BJ (cell line): ENCODE measurements around the gene CELA1. TPM values are rescaled to one million over a fixed set of nuclear protein-coding genes. Genes with fewer than 3 reads are reported as not detected.

Experiments used
- CTCF ChIA-PET: fragments of 350-600 bp; formaldehyde crosslinking; extraction: SDS; loops from one replicate; lab custom pipeline; 2021; ENCODE audit warnings: antibody characterized with exemption, inconsistent platforms; lab: Yijun Ruan, JAX
- POLR2A ChIA-PET: fragments of 300-600 bp; sonication (Branson Sonifier 250); formaldehyde crosslinking; extraction: SDS; loops from one replicate; lab custom pipeline; 2021; ENCODE audit warnings: antibody characterized with exemption; lab: Charles Lee
- DNase-seq: peaks from one replicate; pipeline ENCODE4 v3.0.0-alpha.2; 2011; ENCODE audit warnings: low read depth
- H3K27me3 ChIP-seq: 2 replicates; pipeline ENCODE4 v1.6.0; 2011; ENCODE audit warnings: low read length; ENCODE audit not compliant: control insufficient read depth, insufficient read depth
- H3K36me3 ChIP-seq: 2 replicates; pipeline ENCODE4 v1.5.1; 2011; ENCODE audit warnings: low read length; ENCODE audit not compliant: control insufficient read depth, insufficient read depth
- H3K4me3 ChIP-seq: 2 replicates; pipeline ENCODE4 v1.5.1; 2011; ENCODE audit warnings: low read depth, mild to moderate bottlenecking, control low read depth, low read length
- polyA plus RNA-seq: library from polyadenylated mRNA; depleted of rRNA; stranded (reverse); fragments of >200 nt; gene quantifications from 2 replicates; pipeline ENCODE4 v1.2.3, GENCODE V29; 2011
- TF ChIP-seq, protein P1 (sequence below): IDR thresholded peaks from 2 replicates; pipeline ENCODE4 v1.5.1; 2011; ENCODE audit warnings: low read depth, mild to moderate bottlenecking, control low read depth, inconsistent platforms, low read length, moderate library complexity; ENCODE audit not compliant: insufficient read depth

CELA1 gene
- polyA plus RNA-seq, 1 experiment, result not detected

DNA sequence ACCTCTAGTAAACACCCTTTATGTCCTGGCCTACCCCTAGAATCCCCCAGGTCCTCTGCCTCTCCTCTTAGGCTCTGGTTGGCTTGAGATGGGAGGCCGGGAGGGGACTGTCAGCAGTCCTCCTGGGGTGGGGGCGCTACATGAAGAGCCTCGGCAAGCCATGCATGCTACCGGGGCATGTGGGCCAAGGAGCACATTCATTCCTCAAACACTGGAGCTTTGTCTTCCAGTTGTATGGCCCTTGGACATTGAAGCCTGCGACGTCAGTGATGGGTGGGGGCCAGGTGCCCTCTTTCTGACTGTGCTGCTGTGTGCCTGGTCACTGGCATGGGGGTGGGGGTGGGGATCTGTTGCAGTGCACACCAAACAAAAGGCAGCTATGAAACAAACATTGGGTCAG, 15.8 kb upstream of the CELA1 start:
- ChIA-PET CTCF (interaction anchor here (1.1 to 1.2 kb wide), 2 partner anchors 11 to 21 kb away, joined by 3 to 4 read pairs; no protein-coding TSS in a partner anchor), POLR2A (interaction anchor here (0.7 kb wide), 1 partner anchor 663 kb away, joined by 3 read pairs; no protein-coding TSS in a partner anchor)
- TF ChIP-seq, protein P1, sequence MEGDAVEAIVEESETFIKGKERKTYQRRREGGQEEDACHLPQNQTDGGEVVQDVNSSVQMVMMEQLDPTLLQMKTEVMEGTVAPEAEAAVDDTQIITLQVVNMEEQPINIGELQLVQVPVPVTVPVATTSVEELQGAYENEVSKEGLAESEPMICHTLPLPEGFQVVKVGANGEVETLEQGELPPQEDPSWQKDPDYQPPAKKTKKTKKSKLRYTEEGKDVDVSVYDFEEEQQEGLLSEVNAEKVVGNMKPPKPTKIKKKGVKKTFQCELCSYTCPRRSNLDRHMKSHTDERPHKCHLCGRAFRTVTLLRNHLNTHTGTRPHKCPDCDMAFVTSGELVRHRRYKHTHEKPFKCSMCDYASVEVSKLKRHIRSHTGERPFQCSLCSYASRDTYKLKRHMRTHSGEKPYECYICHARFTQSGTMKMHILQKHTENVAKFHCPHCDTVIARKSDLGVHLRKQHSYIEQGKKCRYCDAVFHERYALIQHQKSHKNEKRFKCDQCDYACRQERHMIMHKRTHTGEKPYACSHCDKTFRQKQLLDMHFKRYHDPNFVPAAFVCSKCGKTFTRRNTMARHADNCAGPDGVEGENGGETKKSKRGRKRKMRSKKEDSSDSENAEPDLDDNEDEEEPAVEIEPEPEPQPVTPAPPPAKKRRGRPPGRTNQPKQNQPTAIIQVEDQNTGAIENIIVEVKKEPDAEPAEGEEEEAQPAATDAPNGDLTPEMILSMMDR, result no peak
- Histone ChIP-seq H3K27me3 (no peaks in the 10 kb centered on the region), H3K36me3 (peaks cover 8% of the 10 kb centered on the region), H3K4me3 (no peak overlapping the region)
- no peak for DNase-seq

DNA sequence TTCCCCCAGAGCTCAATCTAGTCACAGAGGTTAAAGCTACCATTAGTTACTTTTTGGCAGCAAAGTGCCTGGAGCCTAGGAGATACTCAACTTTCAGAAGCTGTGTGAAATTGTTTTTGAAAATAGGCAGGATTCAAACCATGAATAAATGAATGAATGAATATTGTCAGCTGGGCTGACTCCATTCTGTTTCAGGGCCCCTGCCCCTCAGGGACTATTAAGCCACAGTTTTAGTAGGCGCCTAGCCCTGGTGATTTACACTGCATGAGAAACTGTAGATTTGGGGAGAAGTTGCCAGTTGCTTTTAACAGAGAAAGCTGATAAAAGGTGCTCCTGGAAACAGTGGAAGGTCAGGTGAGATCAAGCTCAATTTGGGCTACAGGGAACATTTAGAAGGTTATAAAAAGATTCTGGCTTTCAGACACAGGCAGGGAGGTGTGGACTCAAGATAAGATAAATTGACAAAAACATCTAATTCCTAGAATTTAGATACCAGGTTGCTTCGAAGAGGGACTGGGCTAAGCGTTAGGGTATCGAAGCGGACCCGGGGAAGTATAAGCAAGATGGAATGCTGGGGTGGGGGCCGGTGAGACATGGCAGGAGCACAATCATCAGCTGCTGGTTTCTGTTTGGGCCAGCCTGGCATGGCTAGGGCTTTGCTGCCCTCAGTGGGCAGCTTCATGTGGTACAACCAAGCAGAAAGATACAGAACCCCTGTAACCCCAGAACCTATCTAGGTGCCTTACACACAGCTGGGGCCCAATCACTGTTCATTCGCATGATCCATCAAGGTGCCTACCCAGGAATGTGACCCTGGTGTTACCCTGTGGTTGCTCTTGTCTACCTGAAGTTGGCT, 14.9 kb upstream of the CELA1 start:
- CTCF ChIA-PET, result interaction anchor here (0.6 to 1.2 kb wide), 4 partner anchors 10 to 91 kb away, joined by 3 to 4 read pairs (median 3); no protein-coding TSS in a partner anchor
- no peak for DNase-seq
- Histone ChIP-seq H3K27me3 (no peaks in the 10 kb centered on the region), H3K36me3 (peaks cover 8% of the 10 kb centered on the region), H3K4me3 (no peak overlapping the region)
- TF ChIP-seq, protein P1, result no peak
- POLR2A ChIA-PET, result no interaction called here

GRCh38 chr12:51360315-51360714, 13.8 kb upstream of the CELA1 start:
- H3K4me3 ChIP-seq, result no peak overlapping the region
- CTCF ChIA-PET, result interaction anchor here (1.2 kb wide), 1 partner anchor 9 kb away, joined by 3 read pairs; no protein-coding TSS in a partner anchor
- TF ChIP-seq, protein P1, result no peak
- POLR2A ChIA-PET, result no interaction called here
- no peaks in the 10 kb centered on the region for H3K27me3 ChIP-seq
- peaks cover 8% of the 10 kb centered on the region for H3K36me3 ChIP-seq
- no peak for DNase-seq

- Histone ChIP-seq H3K27me3 (no peaks in the 10 kb centered on the region), H3K4me3 (no peak overlapping the region), H3K36me3 (peaks cover 7% of the 10 kb centered on the region)
- TF ChIP-seq, protein P1, result no peak
- no peak for DNase-seq
- ChIA-PET POLR2A (no interaction called here), CTCF (no interaction called here)
Measured at GRCh38 chr12:51359851-51360250, 13.4 kb upstream of the CELA1 start.

DNA sequence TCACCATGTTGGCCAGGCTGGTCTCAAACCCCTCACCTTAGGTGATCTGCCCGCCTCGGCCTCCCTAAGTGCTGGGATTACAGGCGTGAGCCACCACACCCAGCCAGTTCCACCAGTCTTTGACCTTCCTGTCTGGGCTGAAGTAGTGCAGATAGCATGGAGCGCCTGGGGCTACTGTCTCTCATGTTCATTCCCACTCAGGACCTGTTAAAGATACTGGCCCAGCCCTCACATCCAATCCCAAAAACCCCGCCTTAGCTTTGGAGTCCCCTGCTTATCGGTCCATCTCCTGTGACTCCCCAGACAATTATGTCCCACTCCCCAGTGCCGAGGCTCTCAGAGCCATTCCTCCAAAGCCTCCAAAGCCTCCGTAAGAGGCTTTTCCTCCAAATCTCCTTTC, 12.0 kb upstream of the CELA1 start:
- Histone ChIP-seq H3K4me3 (no peak overlapping the region), H3K27me3 (no peaks in the 10 kb centered on the region), H3K36me3 (peaks cover 7% of the 10 kb centered on the region)
- ChIA-PET CTCF (interaction anchor here (0.7 kb wide), 1 partner anchor 16 kb away, joined by 3 read pairs; no protein-coding TSS in a partner anchor), POLR2A (no interaction called here)
- TF ChIP-seq, protein P1, result no peak
- DNase-seq, result no peak
